Activated naive CD8-positive, alpha-beta T cell treated with anti-CD3 and anti-CD28 coated beads, Interleukin-2, amount 50 U/mL, for 24 hours (primary cell): ENCODE results near the gene SLCO1B1.

Experiments used
- ATAC-seq: fragments of 150-1000 bp; cut with Tn5 transposase; one replicate; pipeline ENCODE4 v1.10.0; 2021
- DNase-seq: peaks from one replicate; pipeline ENCODE4 v3.0.0; 2021
- H3K27ac Mint-ChIP-seq: one replicate; pipeline ENCODE4 v1.8.0; 2021; ENCODE audit warnings: mild to moderate bottlenecking, mixed read lengths
- H3K27me3 Mint-ChIP-seq: one replicate; pipeline ENCODE4 v1.8.0; 2021; ENCODE audit warnings: mixed read lengths
- H3K36me3 Mint-ChIP-seq: one replicate; pipeline ENCODE4 v1.8.0; 2021; ENCODE audit warnings: low read depth, mixed read lengths
- H3K4me1 Mint-ChIP-seq: one replicate; pipeline ENCODE4 v1.8.0; 2021; ENCODE audit warnings: mixed read lengths
- H3K4me3 Mint-ChIP-seq: one replicate; pipeline ENCODE4 v1.8.0; 2021; ENCODE audit warnings: mild to moderate bottlenecking, moderate library complexity, mixed read lengths
- H3K9me3 Mint-ChIP-seq: one replicate; pipeline ENCODE4 v1.8.0; 2021; ENCODE audit warnings: mixed read lengths

The SLCO1B1 gene

GRCh38 chr12:21264232-21264631 is 133.2 kb downstream of the SLCO1B1 start:
- H3K4me3 Mint-ChIP-seq, result no peak overlapping the region
- peaks cover 17% of the 10 kb centered on the region for H3K9me3 Mint-ChIP-seq
- ATAC-seq (no peak), DNase-seq (no peak)
- H3K27me3 Mint-ChIP-seq, result peaks cover 5% of the 10 kb centered on the region
- no peaks in the 10 kb centered on the region for H3K36me3 Mint-ChIP-seq
- no peaks in the 10 kb centered on the region for H3K4me1 Mint-ChIP-seq
- no peak overlapping the region for H3K27ac Mint-ChIP-seq

GRCh38 chr12:21265932-21266331 is 134.9 kb downstream of the SLCO1B1 start:
- Mint-ChIP-seq H3K4me1 (no peaks in the 10 kb centered on the region), H3K9me3 (peaks cover 8% of the 10 kb centered on the region), H3K27ac (no peak overlapping the region), H3K36me3 (no peaks in the 10 kb centered on the region), H3K4me3 (no peak overlapping the region), H3K27me3 (peaks cover 5% of the 10 kb centered on the region)
- DNase-seq (no peak), ATAC-seq (no peak)

GRCh38 chr12:21276826-21277225 is 145.8 kb downstream of the SLCO1B1 start:
- H3K4me1 Mint-ChIP-seq, result no peaks in the 10 kb centered on the region
- H3K27me3 Mint-ChIP-seq, result peaks cover 5% of the 10 kb centered on the region
- DNase-seq (no peak), ATAC-seq (no peak)
- no peak overlapping the region for H3K27ac Mint-ChIP-seq
- no peak overlapping the region for H3K4me3 Mint-ChIP-seq
- H3K36me3 Mint-ChIP-seq, result no peaks in the 10 kb centered on the region
- no peaks in the 10 kb centered on the region for H3K9me3 Mint-ChIP-seq
